Ramos (cell line): Measurements from ENCODE around the gene MTX2.
"Not testable (repeated sequence)": the region's sequence is repeated elsewhere in the genome, so short reads cannot be mapped to it uniquely, and the experiment has no call there.

Experiments
- in situ Hi-C: fragments of 300-500 bp; cut with MboI; formaldehyde crosslinking; loops from one replicate; pipeline ENCODE4 v1.14.3; 2022; ENCODE audit warnings: low sequenced_read_pairs; ENCODE audit not compliant: unreplicated experiment

MTX2 gene

GRCh38 chr2:176368349-176368748, 99.1 kb downstream of the MTX2 start:
- in situ Hi-C loops: no loop called here

GRCh38 chr2:176370467-176371171, 101.4 kb downstream of the MTX2 start:
- in situ Hi-C loops: no loop called here

- in situ Hi-C loops: not testable (repeated sequence)
Measured at GRCh38 chr2:176373155-176373554, 103.9 kb downstream of the MTX2 start.

- in situ Hi-C loops: no loop called here
Measured at GRCh38 chr2:176378323-176378722, 109.1 kb downstream of the MTX2 start.

GRCh38 chr2:176380341-176380740, 111.1 kb downstream of the MTX2 start:
- in situ Hi-C loops: no loop called here

- in situ Hi-C loops: no loop called here
Measured at GRCh38 chr2:176383100-176383499, 113.9 kb downstream of the MTX2 start.

- in situ Hi-C loops: no loop called here
Measured at GRCh38 chr2:176383836-176384442, 114.7 kb downstream of the MTX2 start.

- in situ Hi-C loops: no loop called here
Measured at GRCh38 chr2:176385219-176385759, 116.0 kb downstream of the MTX2 start.

- in situ Hi-C loops: no loop called here
Measured at GRCh38 chr2:176385838-176386237, 116.6 kb downstream of the MTX2 start.
